Middle frontal gyrus (tissue), 1 donor: ENCODE measurements around the gene ZNF217.
"Not testable (repeated sequence)": the region's sequence is repeated elsewhere in the genome, so short reads cannot be mapped to it uniquely, and the experiment has no call there.

Source experiments
- DNase-seq: peaks from one replicate; pipeline ENCODE4 v3.0.0-alpha.2; 2015; ENCODE audit warnings: low spot score; ENCODE audit errors: extremely low spot score

The ZNF217 gene

GRCh38 chr20:53622247-53623133 lies 28.9 kb upstream of the ZNF217 start:
- DNase-seq: no peak

- DNase-seq: no peak
Measured at GRCh38 chr20:53621482-53622246, 28.0 kb upstream of the ZNF217 start.

DNA sequence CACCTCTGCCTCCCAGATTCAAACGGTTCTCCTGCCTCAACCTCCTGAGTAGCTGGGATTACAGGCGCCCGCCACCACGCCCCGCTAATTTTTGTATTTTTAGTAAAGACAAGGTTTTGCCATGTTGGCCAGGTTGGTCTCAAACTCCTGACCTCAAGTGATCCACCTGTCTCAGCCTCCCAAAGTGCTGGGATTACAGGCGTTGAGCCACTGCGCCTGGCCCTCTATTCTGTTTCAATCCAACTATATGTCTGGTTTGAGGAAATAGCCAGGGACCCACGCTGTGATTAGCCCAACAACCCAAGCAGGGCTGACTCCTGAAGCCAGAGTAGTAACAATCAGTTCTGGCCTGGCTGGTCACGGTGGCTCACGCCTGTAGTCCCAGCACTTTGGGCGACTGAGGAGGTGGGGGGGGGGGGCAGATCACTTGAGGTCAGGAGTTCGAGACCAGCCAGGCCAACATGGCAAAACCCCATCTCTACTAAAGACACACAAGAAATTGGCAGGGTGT lies 24.9 kb upstream of the ZNF217 start:
- DNase-seq: not testable (repeated sequence)

GRCh38 chr20:53617791-53618489 lies 24.3 kb upstream of the ZNF217 start:
- DNase-seq: no peak

GRCh38 chr20:53616489-53616888 lies 22.9 kb upstream of the ZNF217 start:
- DNase-seq: not testable (repeated sequence)

GRCh38 chr20:53613748-53614147 lies 20.1 kb upstream of the ZNF217 start:
- DNase-seq: no peak

DNA sequence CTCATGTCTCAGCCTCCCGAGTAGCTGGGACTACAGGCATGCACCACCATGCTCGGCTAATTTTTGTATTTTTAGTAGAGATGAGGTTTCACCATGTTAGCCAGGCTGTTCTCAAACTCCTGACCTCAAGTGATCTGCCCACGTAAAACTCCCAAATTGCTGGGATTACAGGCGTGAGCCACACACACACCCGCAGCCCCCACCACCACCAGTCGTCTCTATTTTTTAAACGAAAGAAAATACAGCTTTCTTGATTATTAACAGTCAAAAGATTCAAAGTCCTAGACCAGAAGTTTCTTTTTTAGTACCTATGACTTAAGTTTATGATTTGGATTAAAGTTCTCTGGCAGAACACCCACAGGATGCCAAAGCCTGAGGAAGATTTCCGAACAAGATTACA lies 18.6 kb upstream of the ZNF217 start:
- not testable (repeated sequence) for DNase-seq

DNA sequence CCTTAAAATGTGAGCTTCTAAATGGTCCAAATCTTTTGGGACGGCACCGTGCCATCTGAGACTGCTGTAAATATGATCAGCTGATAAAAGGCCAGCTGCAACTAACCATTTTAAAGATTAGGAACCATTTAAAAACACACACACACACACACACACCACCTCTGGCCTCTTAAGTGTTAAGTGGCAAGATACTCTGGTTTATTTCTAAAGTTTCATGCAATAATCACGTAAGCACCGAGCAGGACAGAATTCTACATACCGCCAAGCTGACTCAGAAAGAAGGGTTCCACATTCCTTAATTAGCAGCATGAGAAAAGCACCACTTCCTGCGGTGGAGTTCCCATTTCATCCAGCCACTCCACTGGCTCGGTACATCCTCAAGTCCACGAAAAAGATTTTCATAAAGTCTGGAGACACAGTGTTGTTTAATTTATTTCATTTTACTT lies 17.8 kb upstream of the ZNF217 start:
- DNase-seq: no peak

GRCh38 chr20:53609491-53610445 lies 16.1 kb upstream of the ZNF217 start:
- DNase-seq: no peak

DNA sequence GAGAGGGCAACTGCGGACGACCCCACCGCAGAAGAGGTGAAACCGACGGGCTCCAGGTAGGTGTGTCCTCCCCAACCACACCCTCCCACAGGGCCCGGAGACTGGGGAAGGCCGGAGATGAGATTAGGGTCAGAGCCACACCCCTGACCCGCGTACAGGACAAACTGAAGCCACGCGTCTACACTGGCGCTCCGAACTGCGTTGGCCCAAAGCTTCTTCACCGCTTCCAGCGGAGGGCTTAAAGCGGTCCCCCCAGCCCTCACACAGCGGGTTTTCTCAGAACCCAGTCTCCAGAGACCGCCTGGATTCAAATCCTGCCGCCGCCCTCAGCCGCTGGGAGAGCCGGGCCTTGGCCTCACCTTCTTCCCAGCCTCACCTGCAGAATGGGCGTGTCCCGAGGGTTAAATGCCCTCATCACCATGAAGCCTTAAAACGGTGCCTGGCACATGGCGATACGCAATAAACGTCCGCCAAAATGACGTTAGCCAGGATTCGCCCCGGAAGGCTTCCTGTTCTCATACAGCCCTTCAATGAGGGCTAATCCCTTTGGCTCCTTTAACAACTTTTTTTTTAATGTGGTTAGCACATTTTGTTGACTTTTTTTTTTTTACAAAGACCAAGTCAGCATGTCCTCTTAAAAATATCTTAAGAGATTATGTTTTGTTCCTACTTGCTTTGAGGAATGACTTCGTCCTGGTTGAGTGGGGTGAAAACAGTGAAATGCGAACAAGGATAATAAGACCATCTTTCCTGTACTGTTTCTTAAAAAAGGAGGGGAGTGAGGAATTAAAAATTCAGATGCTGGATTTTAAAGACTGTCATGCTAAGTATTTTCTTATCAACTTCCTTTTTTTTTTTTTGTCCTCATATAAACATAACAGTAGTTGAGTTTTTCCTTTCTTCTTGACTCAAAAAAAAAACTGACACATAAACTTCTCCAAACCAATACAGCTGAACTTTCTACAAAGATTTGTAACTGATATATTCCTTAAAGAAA lies 15.1 kb upstream of the ZNF217 start:
- no peak for DNase-seq

GRCh38 chr20:53608071-53608455 lies 14.4 kb upstream of the ZNF217 start:
- no peak for DNase-seq

DNA sequence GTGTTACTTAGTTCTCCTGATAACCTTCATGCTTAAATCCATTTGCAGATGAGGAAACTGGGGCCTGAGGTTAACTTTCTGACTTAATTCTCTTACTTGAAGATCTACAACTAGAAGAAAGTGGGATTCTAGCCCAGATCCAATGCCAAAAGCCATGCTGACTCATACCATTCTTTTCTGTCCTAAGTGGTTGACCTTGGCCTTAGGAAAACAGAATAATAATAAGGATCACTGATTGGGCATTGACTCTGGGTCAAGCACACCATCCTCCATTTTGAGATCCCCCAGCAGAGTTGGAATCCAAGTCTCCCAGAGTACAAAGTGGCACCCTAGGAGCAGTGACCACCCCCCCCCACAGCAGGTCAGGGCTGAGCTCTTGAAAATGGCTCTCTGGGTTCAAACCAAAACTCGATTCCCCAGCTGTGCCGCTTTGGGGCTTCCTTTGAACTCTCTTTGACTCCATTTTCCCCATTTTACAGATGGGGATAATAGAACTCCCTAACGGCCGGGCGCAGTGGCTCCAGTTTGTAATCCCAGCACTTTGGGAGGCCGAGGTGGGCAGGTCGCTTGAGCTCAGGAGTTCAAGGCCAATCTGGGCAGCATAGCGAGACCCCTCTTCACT lies 12.8 kb upstream of the ZNF217 start:
- DNase-seq: no peak

DNA sequence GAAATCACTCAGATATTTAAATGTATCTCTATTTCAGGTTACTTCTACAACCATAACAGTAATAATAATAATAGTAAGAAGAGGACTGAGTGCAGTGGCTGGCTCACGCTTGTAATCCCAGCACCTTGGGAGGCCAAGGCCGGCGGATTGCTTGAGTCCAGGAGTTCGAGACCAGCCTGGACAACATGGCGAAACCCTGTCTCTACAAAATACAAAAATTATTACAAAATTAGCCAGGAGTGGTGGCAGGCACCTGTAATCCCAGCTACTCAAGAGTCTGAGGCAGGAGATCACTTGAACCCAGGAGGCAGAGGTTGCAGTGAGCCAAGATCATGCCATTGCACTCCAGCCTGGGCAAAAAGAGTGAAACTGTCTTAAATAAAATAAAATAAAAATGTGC lies 11.8 kb upstream of the ZNF217 start:
- not testable (repeated sequence) for DNase-seq

- not testable (repeated sequence) for DNase-seq
Measured at GRCh38 chr20:53604846-53605245, 11.2 kb upstream of the ZNF217 start.

DNA sequence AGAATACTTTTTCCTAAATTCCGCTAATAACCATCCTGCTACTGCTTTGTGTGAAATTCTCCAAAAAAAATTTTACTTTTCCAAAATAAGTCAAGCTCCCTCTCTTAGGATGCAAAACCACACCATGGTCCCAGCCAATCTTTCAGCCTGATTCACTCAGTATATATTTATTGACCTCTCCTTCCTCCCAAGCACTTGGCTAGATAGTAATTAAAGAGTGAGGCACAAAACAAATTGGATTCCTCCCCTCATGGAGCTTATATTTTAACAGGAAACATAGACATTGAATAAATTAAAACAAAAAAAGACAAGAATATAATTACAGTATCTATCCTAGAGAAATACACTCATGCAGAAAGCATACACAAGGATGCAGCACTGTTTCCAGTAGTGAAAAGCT lies 9.0 kb upstream of the ZNF217 start:
- DNase-seq: no peak

- no peak for DNase-seq
Measured at GRCh38 chr20:53599910-53600632, 6.4 kb upstream of the ZNF217 start.

- DNase-seq: no peak
Measured at GRCh38 chr20:53599378-53599777, 5.7 kb upstream of the ZNF217 start.

GRCh38 chr20:53599044-53599362 lies 5.4 kb upstream of the ZNF217 start:
- DNase-seq: no peak
